Panc1 (cell line): Measurements from ENCODE around the gene PGAM2. TPM values are rescaled to one million over a fixed set of nuclear protein-coding genes. Genes with fewer than 3 reads are reported as not detected.

ENCODE experiments used
- ATAC-seq: fragments of 200-7000 bp; cut with Tn5 transposase; 2 replicates; pipeline ENCODE4 v1.9.1; 2020; ENCODE audit warnings: mild to moderate bottlenecking, moderate library complexity
- BruUV-seq: library from RNA; stranded (reverse); fragments of 400-500 nt; replicated peaks from 2 replicates; lab custom pipeline; 2021; lab: Mats Ljungman, UMichigan
- CTCF ChIA-PET: fragments of 300-600 bp; sonication (Branson Sonifier 250); formaldehyde crosslinking; loops from one replicate; lab custom pipeline; 2022; ENCODE audit warnings: antibody characterized with exemption; lab: Charles Lee
- POLR2A ChIA-PET: fragments of 300-600 bp; sonication (Branson Sonifier 250); formaldehyde crosslinking; loops from one replicate; lab custom pipeline; 2022; ENCODE audit warnings: antibody characterized with exemption; lab: Charles Lee
- DNase-seq: peaks from one replicate; pipeline ENCODE4 v3.0.0-alpha.2; 2010; ENCODE audit warnings: low read depth, low spot score
- H3K27ac ChIP-seq: 2 replicates; pipeline ENCODE4 v1.5.1; 2011; ENCODE audit warnings: mild to moderate bottlenecking, low read length, inconsistent platforms
- H3K27me3 ChIP-seq: fragments of 200-500 bp; sonication (Bioruptor generic); 2 replicates; pipeline ENCODE4 v1.6.0; 2014; ENCODE audit warnings: low read length, inconsistent platforms; ENCODE audit not compliant: control insufficient read depth, insufficient read depth
- H3K36me3 ChIP-seq: fragments of 200-500 bp; sonication (Bioruptor generic); 2 replicates; pipeline ENCODE4 v1.5.1; 2014; ENCODE audit warnings: inconsistent platforms, mild to moderate bottlenecking, low read length, moderate library complexity; ENCODE audit not compliant: control insufficient read depth, insufficient read depth
- H3K4me1 ChIP-seq: 2 replicates; pipeline ENCODE4 v1.5.1; 2011; ENCODE audit warnings: inconsistent platforms, mild to moderate bottlenecking, low read length, moderate library complexity; ENCODE audit not compliant: control insufficient read depth, insufficient read depth
- H3K4me3 ChIP-seq, 2 experiments: 2 replicates each; pipeline ENCODE4 v1.5.1; 2011 to 2012; ENCODE audit warnings: low read depth in 2 of 2, low read length in 2 of 2, mild to moderate bottlenecking in 2 of 2, inconsistent platforms in 1 of 2, moderate library complexity in 1 of 2
- H3K9me3 ChIP-seq: fragments of 200-500 bp; sonication (Bioruptor generic); 2 replicates; pipeline ENCODE4 v1.5.1; 2014; ENCODE audit warnings: low read depth, mild to moderate bottlenecking, inconsistent platforms, low read length, moderate library complexity; ENCODE audit not compliant: control insufficient read depth, insufficient read depth
- POLR2AphosphoS5 ChIP-seq: IDR thresholded peaks from 2 replicates; pipeline ENCODE4 v1.6.1; 2012; ENCODE audit warnings: mild to moderate bottlenecking, low read depth, low read length, moderate library complexity
- SIN3A ChIP-seq: IDR thresholded peaks from 2 replicates; pipeline ENCODE4 v1.6.1; 2012; ENCODE audit warnings: low read depth, mild to moderate bottlenecking, low read length, moderate library complexity, borderline replicate concordance; ENCODE audit not compliant: insufficient read depth
- TCF7L2 ChIP-seq: IDR thresholded peaks from 2 replicates; pipeline ENCODE4 v1.6.1; 2011; ENCODE audit warnings: mild to moderate bottlenecking, low read depth, low read length, inconsistent platforms
- in situ Hi-C: cut with HindIII; loops from 2 replicates; pipeline ENCODE4 v1.10.0; 2016; ENCODE audit warnings: low sequenced_read_pairs, low pct_unique_long_range_greater_than_20kb
- intact Hi-C: fragments of 100-400 bp; cut with micrococcal nuclease; formaldehyde crosslinking; loops from one replicate; pipeline ENCODE4 v1.10.0; 2022; ENCODE audit not compliant: unreplicated experiment
- total RNA-seq: library from RNA; stranded (reverse); gene quantifications from one replicate; pipeline ENCODE4 v1.2.1, GENCODE V29; 2021; ENCODE audit not compliant: unreplicated experiment
- TF ChIP-seq, protein P1 (sequence below): fragments of 450-650 bp; IDR thresholded peaks from 2 replicates; pipeline ENCODE4 v1.5.1; 2017; ENCODE audit warnings: mild to moderate bottlenecking
- TF ChIP-seq, protein P2 (sequence below), 2 experiments: IDR thresholded peaks; 2 replicates each; pipeline ENCODE4 v1.6.1; 2011 to 2012; ENCODE audit warnings: low read depth in 2 of 2, control low read depth in 1 of 2, low read length in 1 of 2, mild to moderate bottlenecking in 1 of 2, moderate library complexity in 1 of 2; ENCODE audit not compliant: insufficient read depth in 1 of 2

Gene PGAM2
- total RNA-seq, 1 experiment from 2014 or later: 1.3 TPM

- Histone ChIP-seq H3K4me3 (no peak overlapping the region), H3K9me3 (no peaks in the 10 kb centered on the region), H3K27ac (no peak overlapping the region), H3K4me1 (no peaks in the 10 kb centered on the region), H3K36me3 (0 out of 2 replicates have a peak, but pooled peaks cover 8% of the 10 kb centered on the region), H3K27me3 (no peaks in the 10 kb centered on the region)
- POLR2A ChIA-PET: no interaction called here
- TF ChIP-seq SIN3A (no peak), POLR2AphosphoS5 (no peak), TCF7L2 (no peak)
- TF ChIP-seq, protein P1, sequence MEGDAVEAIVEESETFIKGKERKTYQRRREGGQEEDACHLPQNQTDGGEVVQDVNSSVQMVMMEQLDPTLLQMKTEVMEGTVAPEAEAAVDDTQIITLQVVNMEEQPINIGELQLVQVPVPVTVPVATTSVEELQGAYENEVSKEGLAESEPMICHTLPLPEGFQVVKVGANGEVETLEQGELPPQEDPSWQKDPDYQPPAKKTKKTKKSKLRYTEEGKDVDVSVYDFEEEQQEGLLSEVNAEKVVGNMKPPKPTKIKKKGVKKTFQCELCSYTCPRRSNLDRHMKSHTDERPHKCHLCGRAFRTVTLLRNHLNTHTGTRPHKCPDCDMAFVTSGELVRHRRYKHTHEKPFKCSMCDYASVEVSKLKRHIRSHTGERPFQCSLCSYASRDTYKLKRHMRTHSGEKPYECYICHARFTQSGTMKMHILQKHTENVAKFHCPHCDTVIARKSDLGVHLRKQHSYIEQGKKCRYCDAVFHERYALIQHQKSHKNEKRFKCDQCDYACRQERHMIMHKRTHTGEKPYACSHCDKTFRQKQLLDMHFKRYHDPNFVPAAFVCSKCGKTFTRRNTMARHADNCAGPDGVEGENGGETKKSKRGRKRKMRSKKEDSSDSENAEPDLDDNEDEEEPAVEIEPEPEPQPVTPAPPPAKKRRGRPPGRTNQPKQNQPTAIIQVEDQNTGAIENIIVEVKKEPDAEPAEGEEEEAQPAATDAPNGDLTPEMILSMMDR: no peak
- TF ChIP-seq, protein P2, sequence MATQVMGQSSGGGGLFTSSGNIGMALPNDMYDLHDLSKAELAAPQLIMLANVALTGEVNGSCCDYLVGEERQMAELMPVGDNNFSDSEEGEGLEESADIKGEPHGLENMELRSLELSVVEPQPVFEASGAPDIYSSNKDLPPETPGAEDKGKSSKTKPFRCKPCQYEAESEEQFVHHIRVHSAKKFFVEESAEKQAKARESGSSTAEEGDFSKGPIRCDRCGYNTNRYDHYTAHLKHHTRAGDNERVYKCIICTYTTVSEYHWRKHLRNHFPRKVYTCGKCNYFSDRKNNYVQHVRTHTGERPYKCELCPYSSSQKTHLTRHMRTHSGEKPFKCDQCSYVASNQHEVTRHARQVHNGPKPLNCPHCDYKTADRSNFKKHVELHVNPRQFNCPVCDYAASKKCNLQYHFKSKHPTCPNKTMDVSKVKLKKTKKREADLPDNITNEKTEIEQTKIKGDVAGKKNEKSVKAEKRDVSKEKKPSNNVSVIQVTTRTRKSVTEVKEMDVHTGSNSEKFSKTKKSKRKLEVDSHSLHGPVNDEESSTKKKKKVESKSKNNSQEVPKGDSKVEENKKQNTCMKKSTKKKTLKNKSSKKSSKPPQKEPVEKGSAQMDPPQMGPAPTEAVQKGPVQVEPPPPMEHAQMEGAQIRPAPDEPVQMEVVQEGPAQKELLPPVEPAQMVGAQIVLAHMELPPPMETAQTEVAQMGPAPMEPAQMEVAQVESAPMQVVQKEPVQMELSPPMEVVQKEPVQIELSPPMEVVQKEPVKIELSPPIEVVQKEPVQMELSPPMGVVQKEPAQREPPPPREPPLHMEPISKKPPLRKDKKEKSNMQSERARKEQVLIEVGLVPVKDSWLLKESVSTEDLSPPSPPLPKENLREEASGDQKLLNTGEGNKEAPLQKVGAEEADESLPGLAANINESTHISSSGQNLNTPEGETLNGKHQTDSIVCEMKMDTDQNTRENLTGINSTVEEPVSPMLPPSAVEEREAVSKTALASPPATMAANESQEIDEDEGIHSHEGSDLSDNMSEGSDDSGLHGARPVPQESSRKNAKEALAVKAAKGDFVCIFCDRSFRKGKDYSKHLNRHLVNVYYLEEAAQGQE (IDR thresholded peaks at IDR 0.05; ENCODE audit: insufficient read depth in 1 of 2, low read depth in 2 of 2, low read length in 1 of 2): no peak
- CTCF ChIA-PET: no interaction called here
- ATAC-seq (no peak), DNase-seq (no peak)
- in situ Hi-C loops: no loop called here
- intact Hi-C loops: no loop called here
- no TSS peak for BruUV-seq
These were observed 13.7 kb downstream of the PGAM2 start for GRCh38 chr7:44051611-44052220.

DNA sequence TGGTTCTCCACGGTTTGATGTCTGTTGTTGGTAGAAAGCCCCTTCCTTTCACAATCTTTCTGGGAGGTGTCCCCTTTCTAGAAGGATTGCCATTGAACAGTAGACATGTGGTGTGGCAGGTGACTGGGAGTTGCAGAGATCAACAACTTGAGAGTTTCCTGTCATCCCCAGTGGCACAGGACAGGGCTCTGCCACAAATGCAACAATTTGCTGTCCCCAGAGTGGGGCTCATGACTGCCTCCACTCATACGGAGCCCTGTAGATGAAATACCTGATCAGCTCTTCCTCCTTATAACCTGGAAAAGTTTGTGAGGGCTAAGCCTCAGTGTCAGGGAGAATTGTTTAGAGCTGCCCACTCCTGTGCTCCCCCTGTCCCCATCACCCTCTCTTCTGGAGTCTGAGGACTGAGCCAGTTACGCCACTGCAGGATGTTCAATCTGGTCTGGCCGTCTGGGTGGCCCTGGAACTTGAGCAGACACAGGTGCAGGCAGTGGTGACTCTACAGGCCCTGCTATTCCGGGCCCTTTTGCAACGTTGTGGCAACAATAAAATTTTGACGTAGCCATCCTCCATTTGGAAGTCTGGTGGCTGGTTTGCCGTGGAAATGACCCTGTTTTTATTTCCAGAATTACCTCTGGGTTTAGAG, 14.3 kb downstream of the PGAM2 start:
- POLR2A ChIA-PET: no interaction called here
- BruUV-seq: no TSS peak
- DNase-seq (no peak), ATAC-seq (no peak)
- no peaks in the 10 kb centered on the region for H3K9me3 ChIP-seq
- TF ChIP-seq, protein P1: no peak
- no peak for TF ChIP-seq TCF7L2
- no peak for TF ChIP-seq SIN3A
- TF ChIP-seq, protein P2 (IDR thresholded peaks at IDR 0.05; ENCODE audit: insufficient read depth in 1 of 2, low read depth in 2 of 2, low read length in 1 of 2): no peak
- TF ChIP-seq POLR2AphosphoS5: no peak
- no peak overlapping the region for H3K27ac ChIP-seq
- in situ Hi-C loops: no loop called here
- H3K4me3 ChIP-seq: no peak overlapping the region
- no peaks in the 10 kb centered on the region for H3K4me1 ChIP-seq
- H3K36me3 ChIP-seq: 0 out of 2 replicates have a peak, but pooled peaks cover 7% of the 10 kb centered on the region
- intact Hi-C loops: no loop called here
- no peaks in the 10 kb centered on the region for H3K27me3 ChIP-seq
- CTCF ChIA-PET: no interaction called here
